Dermis microvascular lymphatic vessel endothelial cell (primary cell): Measurements from ENCODE around the gene GGCX. TPM values are rescaled to one million over a fixed set of nuclear protein-coding genes. Genes with fewer than 3 reads are reported as not detected.

Experiments used
- DNase-seq, 2 donors: peaks; one replicate each; pipeline versions ENCODE4 v3.0.0 to v3.0.0-alpha.2; 2010; ENCODE audit warnings: low read depth in 2 of 2
- total RNA-seq: library from RNA; depleted of rRNA; stranded (reverse); fragments of >200 nt; gene quantifications from 2 replicates; pipeline ENCODE4 v1.2.1, GENCODE V29; 2014

GGCX gene
- total RNA-seq, 1 donor from 2014 or later, result 27.3 TPM

DNA sequence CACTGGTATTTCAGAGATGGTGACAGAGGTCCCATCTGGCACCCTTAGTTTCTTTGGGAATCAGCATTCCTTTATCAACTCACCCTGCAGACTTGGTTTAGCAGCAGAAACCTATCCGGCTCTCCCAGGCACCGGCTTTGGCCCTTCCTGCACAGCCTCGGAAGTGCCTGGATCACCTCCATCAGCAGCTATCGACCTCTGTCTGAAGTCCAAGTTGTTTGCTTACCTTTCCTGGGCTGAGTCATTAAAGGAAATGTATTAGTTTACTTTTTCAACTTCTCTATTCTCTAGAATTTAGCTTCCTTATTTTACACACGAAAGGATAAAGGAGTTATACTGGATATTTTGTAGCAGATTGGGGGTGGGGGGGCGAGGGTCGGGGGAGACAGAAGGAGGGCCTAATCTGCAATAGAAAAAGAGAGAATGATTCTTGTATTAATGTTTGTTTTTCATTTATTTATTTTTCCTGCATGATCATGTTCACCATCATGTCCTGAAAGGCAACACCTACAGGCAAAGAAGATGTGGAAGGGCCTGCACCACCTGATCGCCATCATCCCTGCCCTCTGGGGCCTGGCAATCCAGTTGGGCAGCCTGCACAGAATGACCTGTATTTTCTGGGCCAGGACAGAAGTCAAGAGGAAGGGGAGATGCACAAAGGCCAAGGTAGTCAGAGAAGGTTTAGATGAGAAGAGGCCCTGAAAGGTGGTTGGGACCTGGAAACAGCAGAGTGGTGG is 44.5 kb downstream of the GGCX start:
- DNase-seq, result peak in 1 of 2 donors; percentile 53

DNA sequence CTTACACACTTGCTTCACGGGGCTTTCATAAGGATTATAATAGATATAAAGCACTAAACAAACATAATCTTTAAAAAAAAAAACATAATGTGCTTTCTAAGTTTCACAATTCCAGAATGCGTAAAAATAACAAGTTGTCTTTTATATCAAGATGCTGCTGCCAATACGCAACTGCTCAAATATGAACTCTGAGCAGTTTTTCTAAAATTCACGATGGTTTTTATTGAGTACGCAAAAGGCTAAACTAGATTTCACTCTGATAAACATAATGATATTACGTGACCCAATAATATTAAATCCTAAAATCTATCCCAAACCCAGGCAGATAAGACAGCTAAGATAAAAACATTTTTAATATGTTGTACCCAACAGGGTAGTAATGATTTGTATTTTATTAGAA is 47.0 kb downstream of the GGCX start:
- DNase-seq, result no peak

DNA sequence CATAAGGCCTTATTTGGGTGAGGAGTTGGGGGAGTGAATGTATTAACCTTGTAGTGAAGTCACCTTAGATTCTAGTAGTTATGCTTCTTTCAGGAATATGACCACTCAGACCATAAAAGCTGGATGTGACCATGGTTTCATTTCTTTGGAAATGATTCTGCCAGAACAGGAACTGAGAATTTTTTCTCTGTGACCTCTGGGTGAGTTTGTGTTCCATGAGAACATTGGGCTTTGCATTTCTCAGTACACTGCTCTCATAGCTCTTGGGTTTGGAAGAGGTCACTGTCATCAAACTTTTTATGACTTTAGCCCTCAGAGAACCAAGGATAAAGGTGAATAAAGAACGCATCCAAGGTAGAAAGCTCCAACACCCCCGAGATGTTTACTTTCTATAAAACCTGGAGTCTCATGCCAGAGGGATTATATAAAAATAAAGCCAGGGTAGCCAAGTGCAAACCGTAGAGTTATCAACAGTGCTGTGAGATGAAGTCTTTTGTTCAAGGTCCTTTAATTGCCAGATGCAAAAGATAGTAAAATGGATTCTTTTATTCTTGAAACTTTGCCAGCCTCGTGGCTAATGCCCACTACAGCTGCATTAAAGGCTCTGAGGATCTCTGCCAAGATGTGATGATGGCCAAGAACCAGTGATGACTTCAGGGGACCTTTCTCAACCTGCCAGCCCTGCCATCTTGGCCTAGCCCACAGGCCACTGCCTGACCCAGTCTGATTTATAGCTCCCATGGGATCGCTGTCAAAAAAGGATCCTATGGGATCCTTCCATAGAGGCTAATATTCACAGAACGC is 50.1 kb downstream of the GGCX start:
- peak; percentile 80 to 82 for DNase-seq

DNA sequence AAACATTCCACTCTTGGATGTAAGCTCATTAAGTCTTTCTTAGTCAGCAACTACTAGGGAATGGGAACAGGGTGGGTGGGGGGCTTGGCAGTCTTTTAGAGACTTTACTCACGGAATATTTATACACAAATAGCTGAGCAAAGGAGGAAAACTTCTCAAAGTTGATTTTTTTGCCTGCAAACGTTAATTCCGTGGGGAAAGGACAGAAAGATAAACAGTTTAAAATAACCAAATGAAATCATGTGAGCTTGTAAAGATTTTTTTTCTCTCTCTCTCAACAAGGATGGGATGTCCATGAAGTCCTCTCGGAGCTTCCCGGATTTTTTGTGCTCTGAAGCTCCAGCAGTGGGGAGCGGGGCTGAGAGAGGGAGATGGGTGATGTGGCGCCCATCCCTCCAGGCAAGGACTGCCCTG is 54.5 kb downstream of the GGCX start:
- no peak for DNase-seq

DNA sequence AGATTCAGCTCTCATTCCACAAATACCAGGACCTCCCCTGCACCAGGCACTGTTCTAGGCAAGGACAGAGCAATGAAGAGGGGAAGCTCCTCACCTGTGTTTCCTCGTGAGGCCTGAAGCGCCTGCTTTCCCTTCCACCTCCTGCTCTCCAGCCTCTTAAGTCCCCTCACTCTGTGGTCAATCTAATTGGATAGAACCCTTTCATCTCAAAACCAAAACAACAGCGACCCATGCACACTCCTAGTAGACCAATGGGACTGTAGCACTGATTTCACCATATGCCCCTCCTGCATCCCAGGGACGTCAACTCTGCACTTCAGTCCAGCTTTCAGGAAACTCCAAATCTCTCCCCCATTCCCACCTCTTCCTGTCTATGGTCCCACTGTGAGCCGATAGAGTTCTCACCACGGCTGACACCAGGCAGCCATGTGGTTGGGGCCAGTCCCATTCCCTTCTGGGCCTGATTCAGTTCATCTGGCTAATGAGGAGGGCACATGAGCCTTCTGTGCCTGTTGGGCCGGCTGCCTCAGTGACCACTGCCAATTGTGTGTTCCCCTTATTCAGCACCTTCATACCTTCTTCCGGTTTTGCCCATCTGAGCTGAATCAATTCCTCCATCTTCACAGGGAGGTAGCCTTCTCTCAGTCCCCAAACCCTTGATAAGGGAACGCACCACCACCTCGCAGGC is 55.6 kb downstream of the GGCX start:
- DNase-seq, result peak; percentile 9 to 20

DNA sequence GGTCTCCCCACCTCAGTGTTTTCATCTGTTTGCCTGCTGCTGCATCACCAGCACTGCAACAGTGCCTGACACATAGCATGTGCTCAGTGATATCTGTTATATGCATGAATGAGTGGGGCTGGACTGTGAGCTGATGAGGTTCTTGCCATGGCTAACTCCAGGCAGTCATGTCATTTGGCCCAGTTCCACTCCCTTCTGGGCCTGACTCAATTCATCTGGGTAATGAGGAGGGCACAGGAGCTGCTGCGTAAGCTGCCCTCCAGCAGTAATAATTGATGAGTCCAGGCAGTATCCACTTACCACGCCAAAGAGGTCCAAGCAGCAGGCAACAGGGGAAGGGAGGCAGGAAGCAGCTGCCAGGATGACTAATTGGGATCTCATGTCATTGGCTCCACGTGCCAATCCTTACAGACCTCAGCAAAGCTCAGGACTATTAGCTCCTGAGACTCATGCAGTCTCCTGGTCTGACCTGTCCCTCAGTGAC is 56.5 kb downstream of the GGCX start:
- DNase-seq, result peak; percentile 89 to 98

DNA sequence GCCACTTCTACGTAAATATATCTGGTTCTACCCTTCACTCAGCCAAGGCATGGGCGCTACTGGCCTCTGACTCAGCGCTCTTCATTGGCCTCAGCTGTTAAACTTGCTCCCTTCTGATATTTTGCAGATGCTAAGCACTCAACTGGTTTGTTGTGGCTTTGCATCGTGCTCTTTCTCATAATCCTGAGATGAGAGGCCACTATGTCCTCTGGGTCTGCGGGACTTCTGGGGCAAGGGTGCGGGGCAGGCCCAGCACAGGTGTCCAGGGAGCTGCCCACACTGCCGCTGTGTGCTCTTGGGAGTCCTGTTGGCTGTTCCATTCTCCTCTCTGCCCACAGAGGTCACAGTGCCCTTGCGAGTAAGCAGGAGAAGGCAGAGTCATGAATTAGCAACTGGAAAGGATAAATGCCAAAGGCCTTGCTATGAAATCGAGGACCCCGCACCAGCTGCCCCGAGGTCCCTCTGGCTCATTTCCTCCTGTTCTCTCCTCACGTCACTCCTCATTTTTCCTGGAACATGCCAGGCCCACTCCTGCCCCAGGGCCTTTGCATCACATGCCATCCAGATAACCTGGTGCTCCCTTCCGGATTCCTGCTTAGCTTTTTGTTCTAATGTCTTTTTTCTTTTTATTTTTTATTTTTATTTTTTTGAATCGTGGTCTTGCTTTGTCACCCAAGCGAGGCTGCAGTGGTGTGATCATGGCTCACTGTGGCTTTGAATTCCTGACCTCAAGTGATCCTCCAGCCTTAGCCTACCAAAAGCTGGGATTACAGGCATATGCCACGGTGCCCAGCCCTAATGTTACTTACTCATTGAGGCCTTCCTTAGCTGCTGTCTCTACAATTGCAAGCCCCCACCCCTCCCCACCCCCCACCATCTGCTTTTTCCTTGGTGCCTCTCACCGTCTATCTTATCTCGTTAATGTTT is 57.2 kb downstream of the GGCX start:
- DNase-seq, result peak in 1 of 2 donors; percentile 26

DNA sequence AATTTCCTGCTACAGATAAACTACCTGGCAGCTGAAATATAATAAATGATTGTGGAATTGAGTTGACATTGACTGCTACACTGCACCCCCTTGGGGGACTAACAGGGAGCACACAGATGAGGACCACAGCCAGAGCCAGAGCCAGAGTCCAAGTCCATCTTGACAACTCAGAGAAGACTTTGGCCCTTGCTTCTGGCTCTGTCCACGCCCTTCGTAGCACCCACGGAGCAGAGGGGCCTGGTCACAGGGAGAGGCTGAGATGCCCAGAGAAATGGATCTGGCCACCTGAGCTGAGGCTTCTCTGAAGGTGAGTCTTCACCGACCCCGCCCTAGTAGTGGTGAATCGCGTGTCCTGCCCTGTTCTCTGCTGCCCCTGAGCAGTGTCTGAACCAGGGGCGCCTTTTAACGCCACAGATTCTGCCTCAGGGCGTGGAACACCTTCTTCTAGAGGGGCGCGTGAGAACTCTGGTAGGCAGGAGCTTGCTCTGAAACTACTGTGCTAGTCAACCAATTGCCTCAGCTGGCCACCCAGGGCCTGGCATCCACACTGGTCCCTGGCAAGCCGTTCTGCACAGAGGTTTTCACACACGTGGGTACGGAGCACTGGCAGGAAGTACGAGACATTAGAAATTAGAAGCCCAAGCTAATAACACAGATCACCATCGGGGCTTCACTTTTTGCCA is 58.0 kb downstream of the GGCX start:
- no peak for DNase-seq

DNA sequence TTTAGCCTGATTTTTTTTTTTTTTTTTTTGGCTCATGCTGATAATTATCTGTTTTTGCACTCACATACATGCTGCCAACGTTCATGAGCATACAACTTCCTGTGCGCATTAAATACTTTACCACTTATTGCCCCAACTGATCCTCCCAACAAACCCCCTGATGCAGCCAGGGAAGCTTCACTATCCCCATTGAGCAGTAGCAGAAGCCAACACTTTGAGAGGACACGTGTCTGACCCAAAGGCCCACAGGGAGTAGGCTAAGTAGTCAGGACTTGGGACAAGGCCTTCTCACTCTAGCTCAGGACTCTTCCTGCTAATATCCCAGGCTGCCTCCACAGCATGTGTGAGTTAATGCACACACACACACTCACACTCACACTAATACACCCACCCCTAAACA is 58.6 kb downstream of the GGCX start:
- DNase-seq, result no peak

DNA sequence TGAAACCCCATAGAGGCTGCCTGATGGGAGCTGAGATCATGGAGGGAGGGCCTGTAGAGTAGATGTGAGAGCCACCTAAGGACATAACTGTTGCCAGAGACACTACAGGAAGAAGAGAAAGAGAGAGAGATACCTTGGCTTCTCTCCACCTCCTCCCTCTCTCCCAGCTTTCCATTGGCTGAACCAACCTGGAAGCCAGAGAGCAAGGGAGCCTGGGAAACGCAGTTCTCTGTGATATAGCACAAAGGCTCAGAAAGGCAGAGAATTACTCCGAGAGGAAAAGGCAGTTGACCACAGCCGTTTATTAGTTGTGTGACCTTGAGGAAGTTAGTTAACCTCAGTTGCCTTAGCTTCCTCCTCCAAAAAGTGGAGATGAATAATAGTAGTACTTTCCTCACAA is 60.0 kb downstream of the GGCX start:
- DNase-seq, result no peak

DNA sequence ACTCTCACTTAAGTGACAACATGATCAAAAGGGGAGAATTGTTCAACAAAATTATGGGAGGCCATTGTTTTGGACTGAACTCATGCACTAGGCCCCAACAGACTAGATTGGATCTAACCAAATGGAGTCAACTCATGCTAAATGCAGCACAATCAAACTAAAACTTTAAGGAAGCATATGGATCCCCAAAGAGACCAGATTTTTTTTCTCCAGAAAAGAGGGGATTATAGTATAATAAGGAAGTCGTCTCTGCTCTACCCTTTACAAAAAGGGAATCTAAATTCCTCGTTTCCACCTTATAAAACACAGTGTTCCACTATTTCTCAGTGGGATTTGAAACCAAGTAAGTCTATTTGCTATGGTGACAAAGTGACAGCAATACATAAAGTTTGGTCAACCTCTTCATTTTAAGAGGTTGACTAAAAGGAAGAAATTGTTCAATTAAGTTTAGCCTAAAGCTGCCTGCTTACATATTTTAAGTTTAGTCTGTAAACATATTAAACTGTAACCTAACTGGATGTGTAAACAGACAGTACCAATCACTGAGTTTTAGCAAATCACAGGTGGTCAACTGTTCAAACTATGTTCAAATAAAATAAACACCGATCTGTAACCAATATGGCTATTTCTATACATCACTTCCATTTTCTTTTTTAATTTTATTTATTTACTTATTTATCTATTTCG is 63.2 kb downstream of the GGCX start:
- no peak for DNase-seq

DNA sequence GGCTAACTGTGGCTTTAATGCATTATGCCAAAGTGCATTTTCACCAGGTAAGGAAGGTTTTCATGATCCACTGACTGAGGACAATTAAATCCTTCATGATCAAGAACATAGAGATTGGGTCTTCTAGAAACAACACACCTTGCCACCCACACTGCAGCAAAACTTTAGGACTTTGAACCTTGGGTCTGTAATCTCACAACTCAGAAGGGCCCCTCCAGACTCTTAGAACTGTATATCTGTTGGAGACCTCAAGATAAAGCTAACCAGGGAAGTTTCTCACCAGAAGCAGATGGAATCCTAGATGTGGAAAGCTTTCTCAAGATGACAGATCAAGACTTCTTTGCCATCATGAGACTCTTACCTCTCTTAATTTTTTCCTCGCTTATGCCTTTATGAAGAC is 64.9 kb downstream of the GGCX start:
- DNase-seq, result no peak

Other genes with a start within 250 kb of the GGCX start
- gene TGOLN2, start 233.5 kb downstream of the GGCX start, total RNA-seq, result 56.1 and 70.3 TPM in 2 replicates
- 51.6 and 54.1 TPM in 2 replicates for gene RETSAT, start 207.0 kb downstream of the GGCX start, total RNA-seq
- 6.9 and 9.6 TPM in 2 replicates for gene ELMOD3, start 206.7 kb downstream of the GGCX start, total RNA-seq
- 62.4 and 63.6 TPM in 2 replicates for gene CAPG, start 151.1 kb downstream of the GGCX start, total RNA-seq
- under 0.01 TPM in 2 replicates for gene SH2D6, start 142.8 kb downstream of the GGCX start, total RNA-seq
- gene MAT2A, start 22.3 kb downstream of the GGCX start, total RNA-seq, result 89.1 and 116 TPM in 2 replicates
- 2.8 and 5.9 TPM in 2 replicates for gene VAMP8, start 16.1 kb upstream of the GGCX start, total RNA-seq
- gene VAMP5, start 22.9 kb upstream of the GGCX start, total RNA-seq, result 89.2 and 109 TPM in 2 replicates
- gene RNF181, start 34.3 kb upstream of the GGCX start, total RNA-seq, result 197 and 224 TPM in 2 replicates
- gene TMEM150A, start 41.2 kb upstream of the GGCX start, total RNA-seq, result 5.8 and 14.2 TPM in 2 replicates
- gene C2orf68, start 50.6 kb upstream of the GGCX start, total RNA-seq, result 16.6 and 20.7 TPM in 2 replicates
- gene USP39, start 54.7 kb upstream of the GGCX start, total RNA-seq, result 37.7 and 42.6 TPM in 2 replicates
- not detected in 2 replicates for gene SFTPB, start 106.7 kb upstream of the GGCX start, total RNA-seq
- gene GNLY, start 132.9 kb upstream of the GGCX start, total RNA-seq, result not detected in 2 replicates
- 13.1 and 21.5 TPM in 2 replicates for gene ATOH8, start 192.5 kb upstream of the GGCX start, total RNA-seq